T-helper 1 cell treated with Interleukin-12 subunit alpha and Interleukin-12 subunit beta and Interleukin-4 antibody, amounts not matched to agents 30 ng/mL and 1 ng/mL, for 36 hours (primary cell): ENCODE results near the gene SEMA4F. TPM values are rescaled to one million over a fixed set of nuclear protein-coding genes. Genes with fewer than 3 reads are reported as not detected.

Source experiments
- intact Hi-C: fragments of 100-400 bp; cut with micrococcal nuclease; formaldehyde crosslinking; loops from one replicate; pipeline ENCODE4 v1.15.1; 2024
- total RNA-seq: library from RNA; stranded (reverse); gene quantifications from 2 replicates; pipeline ENCODE4 v1.2.3, GENCODE V29; 2022

SEMA4F gene
- total RNA-seq, 1 donor from 2014 or later: 5.5 TPM

GRCh38 chr2:74703373-74703772 lies 49.3 kb downstream of the SEMA4F start:
- intact Hi-C loops: no loop called here

- intact Hi-C loops: no loop called here
Observed at GRCh38 chr2:74704216-74704615, 50.2 kb downstream of the SEMA4F start.

- intact Hi-C loops: no loop called here
Observed at GRCh38 chr2:74706741-74707140, 52.7 kb downstream of the SEMA4F start.

GRCh38 chr2:74707837-74708236 lies 53.8 kb downstream of the SEMA4F start:
- intact Hi-C loops: no loop called here

- intact Hi-C loops: no loop called here
Observed at GRCh38 chr2:74708296-74708695, 54.2 kb downstream of the SEMA4F start.

GRCh38 chr2:74708883-74709282 lies 54.8 kb downstream of the SEMA4F start:
- intact Hi-C loops: no loop called here

GRCh38 chr2:74712223-74713053 lies 58.4 kb downstream of the SEMA4F start:
- intact Hi-C loops: no loop called here

GRCh38 chr2:74714691-74715080 lies 60.6 kb downstream of the SEMA4F start:
- intact Hi-C loops: loop anchor here (1.0 to 2.0 kb wide), 5 partner anchors 60 to 244 kb away; partner anchors contain the start of genes POLE4 and SEMA4F

GRCh38 chr2:74715081-74715791 lies 61.2 kb downstream of the SEMA4F start:
- intact Hi-C loops: loop anchor here (1.0 to 2.0 kb wide), 5 partner anchors 61 to 244 kb away; partner anchors contain the start of genes POLE4 and SEMA4F

GRCh38 chr2:74715880-74716279 lies 61.8 kb downstream of the SEMA4F start:
- intact Hi-C loops: loop anchor here (1.0 to 2.0 kb wide), 5 partner anchors 62 to 243 kb away; partner anchors contain the start of genes POLE4 and SEMA4F

- intact Hi-C loops: no loop called here
Observed at GRCh38 chr2:74719066-74719465, 65.0 kb downstream of the SEMA4F start.

GRCh38 chr2:74721316-74721715 lies 67.3 kb downstream of the SEMA4F start:
- intact Hi-C loops: no loop called here

GRCh38 chr2:74724496-74724895 lies 70.4 kb downstream of the SEMA4F start:
- intact Hi-C loops: no loop called here

GRCh38 chr2:74725287-74725686 lies 71.2 kb downstream of the SEMA4F start:
- intact Hi-C loops: no loop called here

GRCh38 chr2:74728842-74729241 lies 74.8 kb downstream of the SEMA4F start:
- intact Hi-C loops: no loop called here

- intact Hi-C loops: no loop called here
Observed at GRCh38 chr2:74730530-74730929, 76.5 kb downstream of the SEMA4F start.

Other genes starting within 250 kb of the SEMA4F start
- 3.5 and 3.9 TPM in 2 replicates for gene C2orf81, start 232.6 kb upstream of the SEMA4F start, total RNA-seq
- gene WDR54, start 232.5 kb upstream of the SEMA4F start, total RNA-seq: 57.2 and 60.2 TPM in 2 replicates
- gene RTKN, start 212.3 kb upstream of the SEMA4F start, total RNA-seq: 3.7 and 4.0 TPM in 2 replicates
- 52.2 and 52.8 TPM in 2 replicates for gene INO80B, start 199.2 kb upstream of the SEMA4F start, total RNA-seq
- 49.4 and 56.6 TPM in 2 replicates for gene WBP1, start 195.8 kb upstream of the SEMA4F start, total RNA-seq
- gene MOGS, start 188.9 kb upstream of the SEMA4F start, total RNA-seq: 77.3 and 82.5 TPM in 2 replicates
- gene MRPL53, start 181.6 kb upstream of the SEMA4F start, total RNA-seq: 111 and 121 TPM in 2 replicates
- 38.1 and 43.9 TPM in 2 replicates for gene CCDC142, start 171.2 kb upstream of the SEMA4F start, total RNA-seq
- gene TTC31, start 171.2 kb upstream of the SEMA4F start, total RNA-seq: 47.9 and 48.3 TPM in 2 replicates
- gene LBX2, start 154.6 kb upstream of the SEMA4F start, total RNA-seq: 0.42 and 0.98 TPM in 2 replicates
- gene PCGF1, start 146.6 kb upstream of the SEMA4F start, total RNA-seq: 36.4 and 44.7 TPM in 2 replicates
- gene TLX2, start 139.8 kb upstream of the SEMA4F start, total RNA-seq: 1.2 and 1.6 TPM in 2 replicates
- gene DQX1, start 128.0 kb upstream of the SEMA4F start, total RNA-seq: 0.47 and 0.56 TPM in 2 replicates
- gene AUP1, start 124.5 kb upstream of the SEMA4F start, total RNA-seq: 155 and 156 TPM in 2 replicates
- gene HTRA2, start 124.3 kb upstream of the SEMA4F start, total RNA-seq: 60.0 and 61.5 TPM in 2 replicates
- gene LOXL3, start 100.3 kb upstream of the SEMA4F start, total RNA-seq: 0.78 and 0.98 TPM in 2 replicates
- 47.5 and 51.8 TPM in 2 replicates for gene DOK1, start 99.5 kb upstream of the SEMA4F start, total RNA-seq
- gene M1AP, start 5.9 kb upstream of the SEMA4F start, total RNA-seq: not detected in 2 replicates
- 33.5 and 38.0 TPM in 2 replicates for gene HK2, start 179.9 kb downstream of the SEMA4F start, total RNA-seq